ENCODE data around the gene BAZ2B.

Gene BAZ2B

GRCh38 chr2:159526433-159526832, 89.9 kb downstream of the BAZ2B start:
- no peak for TF ChIP-seq ISL1 (CRISPR knock-in tag; IDR thresholded peaks at IDR 0.05)
- TF ChIP-seq BACH2 (CRISPR knock-in tag; IDR thresholded peaks at IDR 0.05; ENCODE audit: borderline replicate concordance): no peak
- TF ChIP-seq POU6F1 (CRISPR knock-in tag; IDR thresholded peaks at IDR 0.05; ENCODE audit: borderline replicate concordance, low read depth): no peak
- TF ChIP-seq PPARA (CRISPR knock-in tag; IDR thresholded peaks at IDR 0.05; ENCODE audit: borderline replicate concordance): no peak
- ATAC-seq: no peak

- TF ChIP-seq ESRRG (CRISPR knock-in tag; IDR thresholded peaks at IDR 0.05) (no peak), CREB5 (CRISPR knock-in tag; IDR thresholded peaks at IDR 0.05; ENCODE audit: low read depth) (no peak), ZFP30 (CRISPR knock-in tag; IDR thresholded peaks at IDR 0.05) (no peak)
- ATAC-seq: no peak
Observed at GRCh38 chr2:159525012-159525411, 91.3 kb downstream of the BAZ2B start.

GRCh38 chr2:159521272-159521671, 95.1 kb downstream of the BAZ2B start:
- no peak for ATAC-seq

GRCh38 chr2:159518321-159519005, 97.9 kb downstream of the BAZ2B start:
- TF ChIP-seq TCF4 (CRISPR knock-in tag; IDR thresholded peaks at IDR 0.05; ENCODE audit: borderline replicate concordance): no peak
- TF ChIP-seq RARB (CRISPR knock-in tag; IDR thresholded peaks at IDR 0.05): no peak
- no peak for TF ChIP-seq SNAI2 (CRISPR knock-in tag; IDR thresholded peaks at IDR 0.05)
- no peak for TF ChIP-seq TSHZ2 (CRISPR knock-in tag; IDR thresholded peaks at IDR 0.05)
- no peak for ATAC-seq

More at GRCh38 chr2:159521272-159521671, 95.1 kb downstream of the BAZ2B start:
- TF ChIP-seq ZFP30 (CRISPR knock-in tag; IDR thresholded peaks at IDR 0.05) (no peak), TOX (CRISPR knock-in tag; IDR thresholded peaks at IDR 0.05; ENCODE audit: borderline replicate concordance) (no peak), CSDC2 (CRISPR knock-in tag; IDR thresholded peaks at IDR 0.05) (no peak), ZNF70 (CRISPR knock-in tag; IDR thresholded peaks at IDR 0.05) (no peak), POU6F1 (CRISPR knock-in tag; IDR thresholded peaks at IDR 0.05; ENCODE audit: borderline replicate concordance, low read depth) (no peak), GLIS3 (CRISPR knock-in tag; IDR thresholded peaks at IDR 0.05) (no peak), RARB (CRISPR knock-in tag; IDR thresholded peaks at IDR 0.05) (no peak), CREB5 (CRISPR knock-in tag; IDR thresholded peaks at IDR 0.05; ENCODE audit: low read depth) (no peak), SNAI2 (CRISPR knock-in tag; IDR thresholded peaks at IDR 0.05) (no peak), ZNF565 (CRISPR knock-in tag; conservative IDR thresholded peaks at IDR 0.05; ENCODE audit: low read depth) (no peak)

GRCh38 chr2:159516241-159516758, 100.0 kb downstream of the BAZ2B start:
- ATAC-seq: peak; percentile 93
- TF ChIP-seq ZNF70 (CRISPR knock-in tag; IDR thresholded peaks at IDR 0.05) (no peak), ISL1 (CRISPR knock-in tag; IDR thresholded peaks at IDR 0.05) (no peak), SNAI2 (CRISPR knock-in tag; IDR thresholded peaks at IDR 0.05) (no peak), OSR1 (CRISPR knock-in tag; IDR thresholded peaks at IDR 0.05) (no peak)

All from SK-N-SH treated with all-trans-retinoic acid at 6 μM for 48 hours (cell line).